Mucosa of descending colon (tissue), 3 donors: ENCODE measurements around the gene MEAF6. TPM values are rescaled to one million over a fixed set of nuclear protein-coding genes. Genes with fewer than 3 reads are reported as not detected.

Source experiments
- ATAC-seq: fragments of 200-7000 bp; cut with Tn5 transposase; one replicate; pipeline ENCODE4 v1.9.1; 2020; ENCODE audit warnings: mild to moderate bottlenecking, moderate library complexity
- DNase-seq, 3 donors: peaks; one replicate each; pipeline ENCODE4 v3.0.0-alpha.2; 2020
- H3K36me3 ChIP-seq: fragments of 200-600 bp; one replicate; pipeline ENCODE4 v1.8.0; 2021; ENCODE audit warnings: low read depth, mild to moderate bottlenecking
- H3K4me1 ChIP-seq: fragments of 200-600 bp; one replicate; pipeline ENCODE4 v1.8.0; 2021; ENCODE audit warnings: low read depth, mild to moderate bottlenecking
- H3K4me3 ChIP-seq: fragments of 200-600 bp; one replicate; pipeline ENCODE4 v1.8.0; 2021; ENCODE audit warnings: mild to moderate bottlenecking
- H3K9me3 ChIP-seq: fragments of 200-600 bp; one replicate; pipeline ENCODE4 v1.8.0; 2021; ENCODE audit warnings: mild to moderate bottlenecking
- CTCF ChIP-seq: fragments of 200-600 bp; IDR thresholded peaks from one replicate; pipeline ENCODE4 v1.8.0; 2022; ENCODE audit warnings: antibody characterized with exemption, mild to moderate bottlenecking
- intact Hi-C, 2 donors: fragments of 100-400 bp; cut with DNase I in 1 of 2; cut with micrococcal nuclease in 1 of 2; formaldehyde crosslinking; loops; one replicate each; pipeline versions ENCODE4 v1.11.0 to v1.11.1; 2022; cut with DNase I, micrococcal nuclease
- total RNA-seq, 3 donors: library from RNA; stranded (reverse); fragmentation: NEBNext Ultra II Directional in 2 of 3; extraction: Animal tissue kit (Norgen Biotek cat#: 25700) in 2 of 3; gene quantifications; one replicate each; pipeline versions ENCODE4 v1.2.1 to v1.2.4, GENCODE V29; 2021 to 2023
- donor health status: DM: no; HTN: no; CAD: no; lungs with moderate emphysema.
- donor health status: DM: no; HTN: no; CAD: no.
- donor health status: DM: no; HTN: yes; CAD: no.

MEAF6 gene
- total RNA-seq, 3 donors from 2014 or later: 30.2 to 59.5 (median 35.4) TPM

GRCh38 chr1:37477946-37478345 lies 36.6 kb downstream of the MEAF6 start:
- no peak for TF ChIP-seq CTCF
- intact Hi-C loops: no loop called here
- Histone ChIP-seq H3K36me3 (peaks cover 19% of the 10 kb centered on the region), H3K4me1 (peaks cover 55% of the 10 kb centered on the region), H3K9me3 (no peaks in the 10 kb centered on the region), H3K4me3 (no peak overlapping the region)
- DNase-seq (peak in 2 of 3 donors; percentile 50 to 68), ATAC-seq (no peak)

- H3K4me3 ChIP-seq: no peak overlapping the region
- DNase-seq (peak; percentile 78 to 92 (median 87)), ATAC-seq (peak; percentile 36)
- peaks cover 57% of the 10 kb centered on the region for H3K4me1 ChIP-seq
- intact Hi-C loops: no loop called here
- no peaks in the 10 kb centered on the region for H3K9me3 ChIP-seq
- H3K36me3 ChIP-seq: peaks cover 16% of the 10 kb centered on the region
- no peak for TF ChIP-seq CTCF
Measured at GRCh38 chr1:37477198-37477931, 37.2 kb downstream of the MEAF6 start.

- no peaks in the 10 kb centered on the region for H3K9me3 ChIP-seq
- intact Hi-C loops: no loop called here
- peaks cover 11% of the 10 kb centered on the region for H3K36me3 ChIP-seq
- ATAC-seq (peak; percentile 22), DNase-seq (peak; percentile 78 to 83 (median 79))
- peaks cover 65% of the 10 kb centered on the region for H3K4me1 ChIP-seq
- no peak for TF ChIP-seq CTCF
- H3K4me3 ChIP-seq: peak overlapping the region; percentile 93
Measured at GRCh38 chr1:37476460-37477197, 37.9 kb downstream of the MEAF6 start.

- DNase-seq (peak in 1 of 3 donors; percentile 47), ATAC-seq (no peak)
- intact Hi-C loops: no loop called here
- no peaks in the 10 kb centered on the region for H3K9me3 ChIP-seq
- peaks cover 8% of the 10 kb centered on the region for H3K36me3 ChIP-seq
- H3K4me1 ChIP-seq: peaks cover 70% of the 10 kb centered on the region
- no peak for TF ChIP-seq CTCF
- peak overlapping the region; percentile 93 for H3K4me3 ChIP-seq
Measured at GRCh38 chr1:37476087-37476452, 38.5 kb downstream of the MEAF6 start.

- Histone ChIP-seq H3K4me1 (peaks cover 67% of the 10 kb centered on the region), H3K36me3 (peaks cover 4% of the 10 kb centered on the region), H3K4me3 (peak overlapping the region; percentile 93), H3K9me3 (no peaks in the 10 kb centered on the region)
- peak in 1 of 3 donors; percentile 58 for DNase-seq
- ATAC-seq: no peak
- no peak for TF ChIP-seq CTCF
- intact Hi-C loops: no loop called here
Measured at GRCh38 chr1:37475380-37476086, 39.0 kb downstream of the MEAF6 start.
